Measurements from ENCODE around the gene BNC2. TPM values are rescaled to one million over a fixed set of nuclear protein-coding genes. Genes with fewer than 3 reads are reported as not detected.

Gene BNC2
- total RNA-seq, 1 donor, result 2.5 TPM

- H3K4me1 ChIP-seq (ENCODE audit: insufficient read depth, low read length), result no peaks in the 10 kb centered on the region
- H3K27me3 ChIP-seq (ENCODE audit: insufficient read depth, low read length), result no peaks in the 10 kb centered on the region
- H3K9me3 ChIP-seq (ENCODE audit: low read depth, low read length), result no peaks in the 10 kb centered on the region
- H3K4me3 ChIP-seq (ENCODE audit: low read length), result no peak overlapping the region
Measured at GRCh38 chr9:16602494-16602893, 268.0 kb downstream of the BNC2 start.

GRCh38 chr9:16601991-16602390 lies 268.5 kb downstream of the BNC2 start:
- Histone ChIP-seq H3K4me1 (ENCODE audit: insufficient read depth, low read length) (no peaks in the 10 kb centered on the region), H3K27me3 (ENCODE audit: insufficient read depth, low read length) (no peaks in the 10 kb centered on the region), H3K9me3 (ENCODE audit: low read depth, low read length) (no peaks in the 10 kb centered on the region), H3K4me3 (ENCODE audit: low read length) (no peak overlapping the region)

DNA sequence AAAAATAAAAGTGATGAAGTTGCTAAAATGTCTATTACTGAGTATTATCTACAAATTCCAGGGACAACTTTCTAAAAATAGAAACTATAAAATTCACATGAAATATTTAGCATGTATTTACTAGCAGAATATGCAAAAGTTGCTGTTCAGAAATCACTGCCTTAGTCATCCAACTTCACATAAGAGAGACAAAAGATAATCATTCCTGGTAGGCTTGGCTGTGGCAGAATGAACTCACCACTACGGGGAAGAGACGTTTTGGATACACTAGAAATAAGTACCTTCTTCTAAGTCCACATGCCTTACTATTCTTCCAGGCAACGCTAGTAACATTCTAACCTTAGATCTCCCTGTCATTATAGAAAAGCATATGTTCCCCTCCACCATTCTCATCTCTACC lies 272.2 kb downstream of the BNC2 start:
- no peak overlapping the region for H3K4me3 ChIP-seq (ENCODE audit: low read length)
- no peaks in the 10 kb centered on the region for H3K9me3 ChIP-seq (ENCODE audit: low read depth, low read length)
- H3K4me1 ChIP-seq (ENCODE audit: insufficient read depth, low read length), result no peaks in the 10 kb centered on the region
- no peaks in the 10 kb centered on the region for H3K27me3 ChIP-seq (ENCODE audit: insufficient read depth, low read length)

- no peaks in the 10 kb centered on the region for H3K4me1 ChIP-seq (ENCODE audit: insufficient read depth, low read length)
- no peaks in the 10 kb centered on the region for H3K27me3 ChIP-seq (ENCODE audit: insufficient read depth, low read length)
- H3K9me3 ChIP-seq (ENCODE audit: low read depth, low read length), result no peaks in the 10 kb centered on the region
- H3K4me3 ChIP-seq (ENCODE audit: low read length), result no peak overlapping the region
Measured at GRCh38 chr9:16597136-16597535, 273.3 kb downstream of the BNC2 start.

DNA sequence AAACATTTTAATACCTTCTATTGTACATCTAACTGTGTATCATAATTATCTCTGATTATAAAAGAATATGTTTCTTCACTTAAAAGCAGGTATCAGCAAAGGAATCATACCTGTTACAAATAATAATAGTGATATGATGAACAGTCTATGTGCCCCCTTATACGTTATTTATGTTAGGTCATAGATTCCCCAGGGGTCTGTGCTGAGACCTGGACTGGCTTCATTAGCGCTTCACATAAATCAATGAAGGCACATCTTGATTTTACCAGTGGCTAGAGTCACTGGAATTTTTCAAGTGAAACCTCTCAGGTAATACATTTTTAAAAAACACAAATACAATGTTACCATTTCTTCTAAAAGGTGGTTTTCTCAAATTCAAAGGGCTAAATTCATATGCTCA lies 275.2 kb downstream of the BNC2 start:
- Histone ChIP-seq H3K27me3 (ENCODE audit: insufficient read depth, low read length) (no peaks in the 10 kb centered on the region), H3K9me3 (ENCODE audit: low read depth, low read length) (no peaks in the 10 kb centered on the region), H3K4me3 (ENCODE audit: low read length) (no peak overlapping the region), H3K4me1 (ENCODE audit: insufficient read depth, low read length) (no peaks in the 10 kb centered on the region)

- Histone ChIP-seq H3K4me3 (ENCODE audit: low read length) (no peak overlapping the region), H3K9me3 (ENCODE audit: low read depth, low read length) (no peaks in the 10 kb centered on the region), H3K27me3 (ENCODE audit: insufficient read depth, low read length) (no peaks in the 10 kb centered on the region), H3K4me1 (ENCODE audit: insufficient read depth, low read length) (no peaks in the 10 kb centered on the region)
Measured at GRCh38 chr9:16594787-16595186, 275.7 kb downstream of the BNC2 start.

DNA sequence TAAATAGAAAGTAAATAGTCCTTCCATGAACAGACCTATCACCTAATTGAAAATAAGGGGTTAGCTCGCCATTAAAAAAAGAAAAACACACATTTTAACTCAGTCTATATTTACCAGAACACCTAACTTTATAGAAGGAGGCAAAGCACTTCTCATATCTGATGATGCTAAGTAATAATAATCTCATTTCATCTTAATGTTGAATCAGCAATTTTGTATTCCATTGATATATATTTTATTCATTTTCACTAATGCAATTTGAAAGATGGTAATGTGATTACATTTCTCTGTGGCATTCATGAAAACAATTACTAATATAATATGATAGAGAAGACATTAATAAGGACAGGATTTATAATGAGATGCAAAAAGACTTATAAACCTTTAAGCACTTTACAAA lies 276.7 kb downstream of the BNC2 start:
- H3K9me3 ChIP-seq (ENCODE audit: low read depth, low read length), result no peaks in the 10 kb centered on the region
- no peak overlapping the region for H3K4me3 ChIP-seq (ENCODE audit: low read length)
- no peaks in the 10 kb centered on the region for H3K27me3 ChIP-seq (ENCODE audit: insufficient read depth, low read length)
- H3K4me1 ChIP-seq (ENCODE audit: insufficient read depth, low read length), result no peaks in the 10 kb centered on the region

DNA sequence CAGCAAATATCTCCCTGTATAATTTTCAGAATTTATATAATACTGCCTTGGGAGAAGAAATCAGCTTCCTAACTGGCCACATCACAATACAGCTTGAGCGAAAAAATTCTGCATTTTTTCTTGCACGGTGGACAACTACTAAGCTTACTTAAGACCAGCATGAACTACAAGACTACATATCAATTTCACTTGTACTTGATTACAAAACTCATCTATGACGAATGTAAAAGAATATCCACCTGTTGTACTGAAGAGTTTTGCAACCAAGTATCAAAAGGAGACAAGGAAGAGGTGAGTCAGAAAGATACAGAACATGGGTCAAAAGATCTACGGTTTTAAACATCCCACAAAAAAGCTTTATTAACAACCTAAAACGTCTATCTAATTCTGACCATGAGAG lies 279.4 kb downstream of the BNC2 start:
- H3K9me3 ChIP-seq (ENCODE audit: low read depth, low read length), result no peaks in the 10 kb centered on the region
- no peaks in the 10 kb centered on the region for H3K4me1 ChIP-seq (ENCODE audit: insufficient read depth, low read length)
- H3K27me3 ChIP-seq (ENCODE audit: insufficient read depth, low read length), result no peaks in the 10 kb centered on the region
- H3K4me3 ChIP-seq (ENCODE audit: low read length), result no peak overlapping the region

- Histone ChIP-seq H3K27me3 (ENCODE audit: insufficient read depth, low read length) (no peaks in the 10 kb centered on the region), H3K4me3 (ENCODE audit: low read length) (no peak overlapping the region), H3K4me1 (ENCODE audit: insufficient read depth, low read length) (no peaks in the 10 kb centered on the region), H3K9me3 (ENCODE audit: low read depth, low read length) (no peaks in the 10 kb centered on the region)
Measured at GRCh38 chr9:16585591-16585990, 284.9 kb downstream of the BNC2 start.

- Histone ChIP-seq H3K27me3 (ENCODE audit: insufficient read depth, low read length) (no peaks in the 10 kb centered on the region), H3K4me3 (ENCODE audit: low read length) (no peak overlapping the region), H3K4me1 (ENCODE audit: insufficient read depth, low read length) (no peaks in the 10 kb centered on the region), H3K9me3 (ENCODE audit: low read depth, low read length) (no peaks in the 10 kb centered on the region)
Measured at GRCh38 chr9:16579872-16580432, 290.5 kb downstream of the BNC2 start.

DNA sequence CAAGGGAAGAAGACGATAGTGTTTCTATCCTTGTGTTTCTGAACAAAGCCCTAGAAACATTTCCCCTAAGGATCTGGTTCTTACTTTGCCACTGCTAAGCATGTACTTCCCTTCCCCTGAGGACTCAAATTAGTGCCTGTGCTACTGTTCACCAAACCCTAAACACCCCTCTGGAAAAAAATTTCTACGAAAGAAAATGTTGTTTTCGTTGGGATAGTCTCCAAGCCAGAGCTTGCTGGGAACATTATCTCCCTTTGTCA lies 294.6 kb downstream of the BNC2 start:
- H3K4me1 ChIP-seq (ENCODE audit: insufficient read depth, low read length), result no peaks in the 10 kb centered on the region
- no peaks in the 10 kb centered on the region for H3K9me3 ChIP-seq (ENCODE audit: low read depth, low read length)
- H3K27me3 ChIP-seq (ENCODE audit: insufficient read depth, low read length), result no peaks in the 10 kb centered on the region
- H3K4me3 ChIP-seq (ENCODE audit: low read length), result no peak overlapping the region

GRCh38 chr9:16575142-16575985 lies 295.1 kb downstream of the BNC2 start:
- no peaks in the 10 kb centered on the region for H3K27me3 ChIP-seq (ENCODE audit: insufficient read depth, low read length)
- H3K4me1 ChIP-seq (ENCODE audit: insufficient read depth, low read length), result no peaks in the 10 kb centered on the region
- H3K4me3 ChIP-seq (ENCODE audit: low read length), result no peak overlapping the region
- no peaks in the 10 kb centered on the region for H3K9me3 ChIP-seq (ENCODE audit: low read depth, low read length)

DNA sequence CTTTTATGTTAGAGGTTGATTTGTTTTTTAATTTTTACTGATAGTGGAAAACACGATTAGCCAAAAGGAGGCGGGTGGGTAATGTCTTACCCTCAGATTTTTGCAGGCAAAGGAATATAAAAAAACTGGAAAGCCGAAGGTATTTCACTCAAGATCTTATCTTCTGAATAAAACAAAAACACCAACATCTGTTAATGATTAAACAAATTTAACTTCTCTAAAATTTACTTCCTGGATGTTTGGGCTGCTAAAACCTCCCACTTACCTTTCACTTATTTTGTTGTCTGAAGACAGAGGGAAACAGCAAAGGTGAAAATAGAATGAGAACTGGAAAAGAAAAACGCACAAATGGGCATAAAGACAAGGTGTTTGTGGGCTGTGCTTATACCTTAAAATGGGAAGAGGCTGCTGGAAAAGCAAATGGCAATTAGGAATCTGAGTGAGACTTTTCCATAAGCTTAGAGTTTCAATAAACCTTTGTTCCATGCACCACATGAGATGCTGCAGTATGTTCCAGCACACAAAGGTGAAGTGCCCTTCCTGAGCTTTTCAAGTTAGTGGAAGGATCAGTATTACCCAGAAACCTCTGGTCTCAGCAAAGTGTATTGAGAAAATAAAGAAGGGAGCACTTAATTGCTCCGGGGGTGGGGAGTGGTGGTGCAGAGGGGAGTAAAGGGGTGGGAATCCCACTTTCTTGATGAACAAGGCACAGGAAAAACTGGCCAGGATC lies 298.3 kb downstream of the BNC2 start:
- H3K27me3 ChIP-seq (ENCODE audit: insufficient read depth, low read length), result no peaks in the 10 kb centered on the region
- no peak overlapping the region for H3K4me3 ChIP-seq (ENCODE audit: low read length)
- no peaks in the 10 kb centered on the region for H3K4me1 ChIP-seq (ENCODE audit: insufficient read depth, low read length)
- H3K9me3 ChIP-seq (ENCODE audit: low read depth, low read length), result no peaks in the 10 kb centered on the region

DNA sequence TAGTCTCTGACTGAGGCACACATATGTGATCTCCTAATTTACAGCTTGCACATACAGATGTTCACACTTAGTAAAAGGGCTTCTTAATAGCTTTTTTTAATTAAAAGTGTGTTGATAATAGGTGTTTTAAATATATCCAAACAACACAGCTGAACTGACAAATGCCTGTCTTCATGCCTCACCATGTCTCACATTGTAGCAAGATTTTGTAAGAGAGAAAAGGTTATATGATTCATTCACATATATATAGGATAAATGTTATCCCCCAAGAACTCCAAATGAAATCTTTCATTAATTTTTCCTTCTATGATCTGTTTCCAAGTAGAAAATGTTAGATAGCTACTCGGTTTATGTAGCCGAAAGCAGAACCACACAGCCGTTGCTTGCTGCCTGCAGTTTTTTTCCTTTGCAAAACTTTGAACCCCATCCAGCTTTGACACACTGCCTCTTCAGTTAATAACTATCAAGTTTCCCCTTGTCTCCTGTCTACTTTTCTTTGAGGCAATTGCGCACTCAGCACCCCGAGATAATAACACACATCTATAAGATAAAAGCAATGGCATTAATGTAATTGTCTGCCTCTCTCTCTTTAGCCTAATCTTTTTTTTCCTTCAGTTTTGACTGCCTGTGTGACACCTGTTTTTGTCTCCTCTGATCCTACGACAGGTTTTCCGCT lies 299.2 kb downstream of the BNC2 start:
- Histone ChIP-seq H3K4me1 (ENCODE audit: insufficient read depth, low read length) (no peaks in the 10 kb centered on the region), H3K9me3 (ENCODE audit: low read depth, low read length) (no peaks in the 10 kb centered on the region), H3K4me3 (ENCODE audit: low read length) (no peak overlapping the region), H3K27me3 (ENCODE audit: insufficient read depth, low read length) (no peaks in the 10 kb centered on the region)

- H3K9me3 ChIP-seq (ENCODE audit: low read depth, low read length), result no peaks in the 10 kb centered on the region
- no peaks in the 10 kb centered on the region for H3K4me1 ChIP-seq (ENCODE audit: insufficient read depth, low read length)
- H3K27me3 ChIP-seq (ENCODE audit: insufficient read depth, low read length), result no peaks in the 10 kb centered on the region
- no peak overlapping the region for H3K4me3 ChIP-seq (ENCODE audit: low read length)
Measured at GRCh38 chr9:16563446-16563845, 307.0 kb downstream of the BNC2 start.

Data from mononuclear cell (primary cell).